HCT116 (cell line): ENCODE results near the gene AFAP1L1. TPM values are rescaled to one million over a fixed set of nuclear protein-coding genes. Genes with fewer than 3 reads are reported as not detected.

Source experiments
- ATAC-seq: fragments of 200-7000 bp; cut with Tn5 transposase; 2 replicates; pipeline ENCODE4 v1.9.1; 2020; ENCODE audit warnings: mild to moderate bottlenecking, moderate library complexity
- BruUV-seq: library from RNA; stranded (reverse); fragments of 400-500 nt; replicated peaks from 2 replicates; lab custom pipeline; 2021; lab: Mats Ljungman, UMichigan
- CTCF ChIA-PET: fragments of 300-600 bp; sonication (Branson Sonifier 250); formaldehyde crosslinking; loops from one replicate; lab custom pipeline; 2021; ENCODE audit warnings: antibody characterized with exemption; lab: Charles Lee
- POLR2A ChIA-PET: fragments of 300-600, 350-600 bp; sonication (Branson Sonifier 250); formaldehyde crosslinking; loops from one replicate; lab custom pipeline; 2021; ENCODE audit warnings: antibody characterized with exemption; lab: Charles Lee
- RAD21 ChIA-PET, 2 experiments: fragments of 300-600 bp; sonication (Branson Sonifier 250); formaldehyde crosslinking; loops; one replicate each; lab custom pipeline; 2023; ENCODE audit warnings: low total read pairs in 2 of 2; ENCODE audit not compliant: uncharacterized antibody in 2 of 2, unreplicated experiment in 2 of 2, low non-redundant PET in 1 of 2; lab: Charles Lee
- DNase-seq: peaks from one replicate; pipeline ENCODE4 v3.0.0-alpha.2; 2010; ENCODE audit warnings: low read depth, low spot score
- H2AFZ ChIP-seq: fragments of 200-600 bp; shearing (Covaris generic), sonication (generic); 2 replicates; pipeline ENCODE4 v1.6.1; 2017; ENCODE audit warnings: low read depth, mixed run types, mixed read lengths, antibody characterized with exemption, low read length; ENCODE audit not compliant: poor library complexity, severe bottlenecking
- H3K27ac ChIP-seq: 2 replicates; pipeline ENCODE4 v1.5.1; 2012; ENCODE audit warnings: low read depth, low read length
- H3K27me3 ChIP-seq: fragments of 200-600 bp; sonication (generic); 2 replicates; pipeline ENCODE4 v1.6.1; 2016; ENCODE audit warnings: mixed run types, low read length, mixed read lengths; ENCODE audit not compliant: insufficient read depth
- H3K36me3 ChIP-seq, 2 experiments: fragments of 200-500 bp in 1 of 2; fragments of 200-600 bp in 1 of 2; sonication (Bioruptor generic) in 1 of 2; sonication (generic) in 1 of 2; 2 replicates each; pipeline versions ENCODE4 v1.5.1 to v1.6.1; 2014 to 2016; ENCODE audit warnings: low read length in 2 of 2, inconsistent platforms in 1 of 2, mixed read lengths in 1 of 2, mixed run types in 1 of 2; ENCODE audit not compliant: insufficient read depth in 2 of 2, control insufficient read depth in 1 of 2
- H3K4me1 ChIP-seq, 2 experiments: fragments of 200-600 bp in 1 of 2; sonication (generic) in 1 of 2; 2 replicates each; pipeline versions ENCODE4 v1.5.1 to v1.6.1; 2012 to 2017; ENCODE audit warnings: low read length in 2 of 2, inconsistent platforms in 1 of 2, mild to moderate bottlenecking in 1 of 2, mixed read lengths in 1 of 2, mixed run types in 1 of 2, moderate library complexity in 1 of 2; ENCODE audit not compliant: insufficient read depth in 2 of 2, control insufficient read depth in 1 of 2
- H3K4me2 ChIP-seq: fragments of 200-600 bp; sonication (generic); 2 replicates; pipeline ENCODE4 v1.6.1; 2017; ENCODE audit warnings: mixed run types, low read length, mixed read lengths
- H3K4me3 ChIP-seq, 2 experiments: fragments of 200-600 bp in 1 of 2; sonication (generic) in 1 of 2; replicated peaks in 1 of 2; 2 replicates each; pipeline ENCODE4 v1.5.1; 2011 to 2016; ENCODE audit warnings: low read length in 2 of 2, control low read depth in 1 of 2, low read depth in 1 of 2, mild to moderate bottlenecking in 1 of 2, mixed read lengths in 1 of 2, mixed run types in 1 of 2
- H3K79me2 ChIP-seq: fragments of 200-600 bp; sonication (generic); 2 replicates; pipeline ENCODE4 v1.6.1; 2017; ENCODE audit warnings: mild to moderate bottlenecking, mixed run types, low read length, moderate library complexity, mixed read lengths; ENCODE audit not compliant: insufficient read depth
- H3K9ac ChIP-seq: fragments of 200-600 bp; sonication (generic); 2 replicates; pipeline ENCODE4 v1.6.1; 2016; ENCODE audit warnings: low read length, mixed read lengths
- H3K9me2 ChIP-seq: fragments of 200-600 bp; sonication (generic), shearing (Covaris generic); 2 replicates; pipeline ENCODE4 v1.6.1; 2017; ENCODE audit warnings: mixed run types, mild to moderate bottlenecking, moderate library complexity; ENCODE audit not compliant: insufficient read depth
- H3K9me3 ChIP-seq, 2 experiments: fragments of 200-500 bp in 1 of 2; fragments of 200-600 bp in 1 of 2; sonication (Bioruptor generic) in 1 of 2; sonication (generic) in 1 of 2; 2 replicates each; pipeline ENCODE4 v1.6.1; 2014 to 2017; ENCODE audit warnings: low read length in 2 of 2, mixed read lengths in 2 of 2, inconsistent platforms in 1 of 2, low read depth in 1 of 2, mild to moderate bottlenecking in 1 of 2, mixed run types in 1 of 2, moderate library complexity in 1 of 2; ENCODE audit not compliant: control insufficient read depth in 1 of 2, insufficient read depth in 1 of 2
- H4K20me1 ChIP-seq: fragments of 200-600 bp; sonication (generic), shearing (Covaris generic); 2 replicates; pipeline ENCODE4 v1.6.1; 2017; ENCODE audit warnings: mixed run types, mild to moderate bottlenecking, moderate library complexity; ENCODE audit not compliant: insufficient read depth
- ATF3 ChIP-seq: IDR thresholded peaks from 2 replicates; pipeline ENCODE4 v1.6.1; 2012
- CBX3 ChIP-seq: IDR thresholded peaks from 2 replicates; pipeline ENCODE4 v1.6.1; 2012; ENCODE audit warnings: low read depth
- EGR1 ChIP-seq: IDR thresholded peaks from 2 replicates; pipeline ENCODE4 v1.6.1; 2012; ENCODE audit warnings: low read depth
- EZH2 ChIP-seq: fragments of 200-600 bp; sonication (generic); IDR thresholded peaks from 2 replicates; pipeline ENCODE4 v1.6.1; 2017; ENCODE audit warnings: antibody characterized with exemption, mixed run types
- FOSL1 ChIP-seq: IDR thresholded peaks from 2 replicates; pipeline ENCODE4 v1.6.1; 2012; ENCODE audit warnings: low read depth
- POLR2A ChIP-seq: IDR thresholded peaks from 2 replicates; pipeline ENCODE4 v1.7.0; 2011; ENCODE audit warnings: borderline replicate concordance; ENCODE audit not compliant: insufficient read depth, insufficient read length; ENCODE audit errors: extremely low read depth
- POLR2AphosphoS5 ChIP-seq: IDR thresholded peaks from 2 replicates; pipeline ENCODE4 v1.6.1; 2011; ENCODE audit warnings: mild to moderate bottlenecking, low read depth, low read length, moderate library complexity
- ZFX ChIP-seq: fragments of 450-650 bp; IDR thresholded peaks from 2 replicates; pipeline ENCODE4 v1.6.1; 2017
- intact Hi-C: fragments of 100-400 bp; cut with micrococcal nuclease; formaldehyde crosslinking; loops from 2 replicates; pipeline ENCODE4 v1.10.0; 2022
- total RNA-seq: library from RNA; stranded (reverse); gene quantifications from one replicate; pipeline ENCODE4 v1.2.1, GENCODE V29; 2021; ENCODE audit not compliant: unreplicated experiment

The AFAP1L1 gene
- total RNA-seq, 1 experiment from 2014 or later, result 4.3 TPM

- CTCF ChIA-PET, result no interaction called here
- TF ChIP-seq EZH2 (no peak), CBX3 (no peak), EGR1 (no peak)
- Histone ChIP-seq H4K20me1 (no peaks in the 10 kb centered on the region), H3K36me3 (no peaks in the 10 kb centered on the region), H3K79me2 (no peaks in the 10 kb centered on the region), H2AFZ (no peak overlapping the region), H3K4me1 (no peaks in the 10 kb centered on the region), H3K27me3 (no peaks in the 10 kb centered on the region), H3K9ac (no peak overlapping the region), H3K4me2 (no peak overlapping the region), H3K27ac (no peak overlapping the region), H3K4me3 (no peak overlapping the region), H3K9me3 (no peaks in the 10 kb centered on the region), H3K9me2 (no peaks in the 10 kb centered on the region)
- POLR2A ChIA-PET, result no interaction called here
- RAD21 ChIA-PET, result no interaction called here
- no TSS peak for BruUV-seq
- no peak for ATAC-seq
- DNase-seq, result no peak
- intact Hi-C loops, result loop anchor here (10.0 kb wide), 1 partner anchor 304 kb away; no protein-coding TSS in a partner anchor
These were observed 10.9 kb upstream of the AFAP1L1 start for GRCh38 chr5:149260761-149261160.

- intact Hi-C loops, result loop anchor here (10.0 kb wide), 1 partner anchor 304 kb away; no protein-coding TSS in a partner anchor
- POLR2A ChIA-PET, result no interaction called here
These were observed 10.4 kb upstream of the AFAP1L1 start for GRCh38 chr5:149261246-149261645.

More at GRCh38 chr5:149261246-149261645, 10.4 kb upstream of the AFAP1L1 start:
- no peak for DNase-seq
- H3K27me3 ChIP-seq, result no peaks in the 10 kb centered on the region
- H2AFZ ChIP-seq, result no peak overlapping the region
- ChIA-PET RAD21 (no interaction called here), CTCF (no interaction called here)
- no peaks in the 10 kb centered on the region for H3K4me1 ChIP-seq
- no peaks in the 10 kb centered on the region for H3K9me2 ChIP-seq
- no peaks in the 10 kb centered on the region for H3K79me2 ChIP-seq
- no TSS peak for BruUV-seq
- no peak overlapping the region for H3K4me3 ChIP-seq
- H3K4me2 ChIP-seq, result no peak overlapping the region
- H3K27ac ChIP-seq, result no peak overlapping the region
- ATAC-seq, result no peak
- H3K9ac ChIP-seq, result no peak overlapping the region
- TF ChIP-seq ATF3 (no peak), POLR2A (no peak), ZFX (no peak), CBX3 (no peak), POLR2AphosphoS5 (no peak), FOSL1 (no peak)
- no peaks in the 10 kb centered on the region for H3K9me3 ChIP-seq
- H4K20me1 ChIP-seq, result no peaks in the 10 kb centered on the region
- H3K36me3 ChIP-seq, result no peaks in the 10 kb centered on the region
